SJCRH30 (cell line): ENCODE data around the gene HPGDS. TPM values are rescaled to one million over a fixed set of nuclear protein-coding genes. Genes with fewer than 3 reads are reported as not detected.
"Not testable (repeated sequence)": the region's sequence is repeated elsewhere in the genome, so short reads cannot be mapped to it uniquely, and the experiment has no call there.

Experiments used
- DNase-seq, 2 experiments: peaks; one replicate each; pipeline ENCODE4 v3.0.0-alpha.2; 2015 to 2020
- H3K27ac ChIP-seq: fragments of 250-450 bp; sonication (Bioruptor Pico); 2 replicates; pipeline ENCODE4 v1.5.1; 2020; ENCODE audit warnings: mild to moderate bottlenecking, moderate library complexity
- H3K27me3 ChIP-seq: fragments of 250-450 bp; sonication (Bioruptor Pico); 2 replicates; pipeline ENCODE4 v1.5.1; 2020; ENCODE audit warnings: mild to moderate bottlenecking, moderate library complexity
- H3K36me3 ChIP-seq: fragments of 250-450 bp; sonication (Bioruptor Pico); 2 replicates; pipeline ENCODE4 v1.5.1; 2020; ENCODE audit warnings: mild to moderate bottlenecking, moderate library complexity
- H3K4me1 ChIP-seq: fragments of 250-450 bp; sonication (Bioruptor Pico); 2 replicates; pipeline ENCODE4 v1.5.1; 2020; ENCODE audit warnings: mild to moderate bottlenecking, moderate library complexity
- H3K4me3 ChIP-seq: fragments of 250-450 bp; sonication (Bioruptor Pico); 2 replicates; pipeline ENCODE4 v1.5.1; 2020; ENCODE audit warnings: mild to moderate bottlenecking, moderate library complexity
- H3K9me3 ChIP-seq: fragments of 250-450 bp; sonication (Bioruptor Pico); replicated peaks from 2 replicates; pipeline ENCODE4 v1.5.1; 2020; ENCODE audit warnings: mild to moderate bottlenecking, moderate library complexity
- total RNA-seq: library from RNA; depleted of rRNA; stranded (reverse); fragments of >200 nt; shearing (Covaris generic); gene quantifications from 2 replicates; pipeline ENCODE4 v1.2.3, GENCODE V29; 2014

Gene HPGDS
- total RNA-seq, 1 experiment from 2014 or later: not detected

DNA sequence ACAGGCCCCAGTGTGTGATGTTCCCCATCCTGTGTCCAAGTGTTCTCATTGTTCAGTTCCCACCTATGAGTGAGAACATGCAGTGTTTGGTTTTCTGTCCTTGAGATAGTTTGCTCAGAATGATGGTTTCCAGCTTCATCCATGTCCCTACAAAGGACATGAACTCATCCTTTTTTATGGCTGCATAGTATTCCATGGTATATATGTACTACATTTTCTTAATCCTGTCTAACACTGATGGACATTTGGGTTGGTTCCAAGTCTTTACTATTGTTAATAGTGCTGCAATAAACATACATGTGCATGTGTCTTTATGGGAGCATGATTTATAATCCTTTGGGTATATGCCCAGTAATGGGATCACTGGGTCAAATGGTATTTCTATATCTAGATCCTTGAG, 22.7 kb downstream of the HPGDS start:
- not testable (repeated sequence) for H3K27ac ChIP-seq, H3K4me3 ChIP-seq, H3K36me3 ChIP-seq, H3K4me1 ChIP-seq, DNase-seq, H3K27me3 ChIP-seq
- H3K9me3 ChIP-seq: peaks cover 13% of the 10 kb centered on the region

DNA sequence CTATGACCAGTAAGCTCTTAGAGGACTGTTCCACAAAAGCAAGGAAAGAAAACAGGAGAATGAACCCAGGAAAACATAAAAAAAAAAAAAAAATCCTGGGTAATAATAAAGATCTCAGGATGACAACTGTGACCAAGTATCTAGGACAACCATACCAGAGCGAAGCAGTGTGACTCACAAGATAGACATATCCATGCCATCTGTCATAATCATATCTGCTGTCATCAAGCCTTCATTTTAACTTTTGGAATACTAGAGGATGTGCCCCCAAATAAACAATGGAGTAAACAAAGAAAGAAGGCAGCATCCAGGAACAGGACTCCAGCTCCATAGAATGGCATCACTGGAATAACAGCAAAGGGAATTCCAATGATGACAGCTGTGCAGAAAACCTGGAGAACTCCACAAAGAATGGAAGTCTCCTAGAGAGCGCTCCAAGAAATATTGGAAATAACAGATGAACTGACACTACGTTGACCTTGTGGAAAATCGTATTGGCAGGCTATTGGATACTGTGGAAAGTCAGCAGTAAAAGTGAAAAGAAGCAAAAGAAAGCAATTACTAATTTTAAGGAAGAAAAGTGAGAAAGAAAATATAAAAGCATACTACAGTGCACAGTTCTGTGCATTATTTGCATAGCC, 35.3 kb downstream of the HPGDS start:
- DNase-seq: peak; percentile 7 to 43
- Histone ChIP-seq H3K36me3 (no peaks in the 10 kb centered on the region), H3K4me3 (no peak overlapping the region), H3K27me3 (no peaks in the 10 kb centered on the region), H3K4me1 (peaks cover 36% of the 10 kb centered on the region), H3K27ac (no peak overlapping the region; the same call in 1 of the 2 replicates), H3K9me3 (no peaks in the 10 kb centered on the region)

DNA sequence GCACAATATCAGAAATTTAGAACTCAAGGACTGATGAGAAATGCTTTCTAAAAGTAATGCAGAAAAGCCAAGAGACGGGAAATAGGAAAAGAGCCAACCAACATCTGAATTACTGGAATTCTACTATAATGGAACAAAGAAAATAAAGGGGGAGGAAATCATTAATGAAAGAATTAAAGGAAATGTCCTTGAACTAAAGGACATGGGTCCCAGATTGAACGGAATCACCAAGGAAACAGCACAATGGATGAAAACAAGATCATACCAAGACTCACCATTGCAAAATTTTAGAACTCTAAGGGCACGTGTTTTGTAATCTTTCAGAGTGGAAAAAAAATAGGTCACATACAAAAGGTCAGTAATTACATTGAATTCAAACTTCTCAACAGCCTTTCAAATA, 35.9 kb downstream of the HPGDS start:
- Histone ChIP-seq H3K27ac (no peak overlapping the region), H3K4me3 (no peak overlapping the region), H3K36me3 (no peaks in the 10 kb centered on the region), H3K27me3 (no peaks in the 10 kb centered on the region), H3K4me1 (peaks cover 36% of the 10 kb centered on the region), H3K9me3 (no peaks in the 10 kb centered on the region)
- DNase-seq: no peak

DNA sequence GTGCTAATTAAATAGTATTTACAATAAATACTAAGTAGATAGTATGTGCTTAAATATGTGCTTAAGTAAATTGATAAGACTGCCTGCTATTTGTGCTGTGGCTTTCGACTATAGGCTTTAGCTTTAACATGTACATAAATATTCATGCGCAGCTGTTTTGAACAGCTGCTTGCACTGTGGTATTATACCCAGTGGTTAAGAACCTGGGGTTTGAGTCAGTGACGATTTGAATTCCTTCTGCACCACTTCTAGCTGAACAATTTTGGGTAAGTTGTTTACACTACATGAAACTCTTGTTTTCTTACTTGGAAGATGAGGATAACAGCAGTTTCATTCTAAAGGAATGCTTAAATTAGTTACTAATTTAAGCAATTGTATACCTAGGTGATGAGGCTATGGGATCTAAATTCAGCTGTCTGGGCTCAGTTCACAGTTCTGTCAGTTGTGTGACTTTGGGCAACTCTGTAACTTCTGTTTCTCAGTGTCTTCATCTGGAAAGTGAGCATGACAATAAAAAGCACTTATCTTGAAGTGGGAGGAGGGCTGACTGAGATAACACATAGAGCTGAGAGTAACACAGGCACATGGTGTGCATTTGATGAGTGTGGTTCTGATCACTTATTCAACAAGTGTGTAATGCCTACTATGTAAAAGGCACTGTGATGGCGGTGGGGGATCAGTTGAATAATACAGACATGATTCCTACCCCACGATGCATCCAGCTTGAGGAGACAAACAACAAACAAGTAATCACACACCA, 37.0 kb downstream of the HPGDS start:
- peak; percentile 68 to 87 for DNase-seq
- Histone ChIP-seq H3K27me3 (no peaks in the 10 kb centered on the region), H3K4me3 (no peak overlapping the region), H3K27ac (peak overlapping the region; percentile 6), H3K36me3 (no peaks in the 10 kb centered on the region), H3K9me3 (no peaks in the 10 kb centered on the region), H3K4me1 (peaks cover 36% of the 10 kb centered on the region)

DNA sequence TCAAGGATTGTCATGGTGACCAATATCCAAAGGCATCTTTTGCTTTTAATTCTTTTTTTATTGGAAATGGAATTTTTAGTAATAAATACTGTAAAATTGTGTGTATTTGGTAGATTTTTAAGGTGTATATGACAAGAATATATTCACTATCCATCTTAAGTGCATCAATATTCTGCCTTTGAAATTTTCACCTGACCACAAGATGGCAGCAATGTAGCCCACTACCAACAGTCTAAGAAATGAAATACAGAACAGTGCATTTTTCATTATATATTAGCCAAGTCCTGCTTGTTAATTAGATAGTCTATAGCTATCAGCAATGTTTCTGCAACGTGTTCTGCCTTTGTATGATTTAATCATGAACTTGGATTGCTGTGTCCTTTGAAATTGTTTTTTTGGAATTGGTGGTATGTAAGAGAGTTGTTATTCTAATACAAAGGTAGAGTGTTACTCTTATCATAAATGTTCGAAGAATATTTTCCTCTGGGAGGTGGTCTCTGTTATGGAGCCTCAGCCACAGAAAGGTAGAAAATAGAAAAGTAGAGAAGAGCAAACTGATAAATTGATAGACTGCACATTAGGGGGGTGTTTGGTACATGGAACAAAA, 38.2 kb downstream of the HPGDS start:
- no peak overlapping the region for H3K4me3 ChIP-seq
- DNase-seq: peak; percentile 15 to 66

DNA sequence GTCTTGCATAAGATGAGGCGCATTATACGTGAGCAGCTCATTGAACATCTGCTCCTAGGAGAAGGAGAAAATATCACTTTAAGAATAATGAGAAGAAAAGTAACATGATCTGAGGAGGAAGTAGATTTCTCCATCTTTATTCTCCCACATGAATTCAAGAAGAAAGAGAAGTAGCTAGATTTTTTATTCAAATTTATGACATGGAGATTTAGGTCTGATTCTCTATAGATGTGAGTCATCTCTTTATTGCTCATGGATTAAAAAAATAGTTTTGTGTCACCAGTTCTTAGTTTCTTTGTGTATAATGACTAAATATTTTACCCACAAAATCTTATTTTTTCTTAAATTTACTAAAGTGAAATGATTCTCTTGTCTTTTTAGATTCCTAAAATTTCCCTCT, 40.4 kb downstream of the HPGDS start:
- H3K27ac ChIP-seq: no peak overlapping the region
- no peak overlapping the region for H3K4me3 ChIP-seq
- DNase-seq: no peak
- H3K27me3 ChIP-seq: no peaks in the 10 kb centered on the region
- no peaks in the 10 kb centered on the region for H3K9me3 ChIP-seq
- peaks cover 26% of the 10 kb centered on the region for H3K4me1 ChIP-seq
- no peaks in the 10 kb centered on the region for H3K36me3 ChIP-seq

More for the DNA sequence above, 38.2 kb downstream of the HPGDS start:
- H3K27me3 ChIP-seq: no peaks in the 10 kb centered on the region
- H3K36me3 ChIP-seq: no peaks in the 10 kb centered on the region
- H3K27ac ChIP-seq: no peak overlapping the region
- peaks cover 36% of the 10 kb centered on the region for H3K4me1 ChIP-seq
- no peaks in the 10 kb centered on the region for H3K9me3 ChIP-seq

DNA sequence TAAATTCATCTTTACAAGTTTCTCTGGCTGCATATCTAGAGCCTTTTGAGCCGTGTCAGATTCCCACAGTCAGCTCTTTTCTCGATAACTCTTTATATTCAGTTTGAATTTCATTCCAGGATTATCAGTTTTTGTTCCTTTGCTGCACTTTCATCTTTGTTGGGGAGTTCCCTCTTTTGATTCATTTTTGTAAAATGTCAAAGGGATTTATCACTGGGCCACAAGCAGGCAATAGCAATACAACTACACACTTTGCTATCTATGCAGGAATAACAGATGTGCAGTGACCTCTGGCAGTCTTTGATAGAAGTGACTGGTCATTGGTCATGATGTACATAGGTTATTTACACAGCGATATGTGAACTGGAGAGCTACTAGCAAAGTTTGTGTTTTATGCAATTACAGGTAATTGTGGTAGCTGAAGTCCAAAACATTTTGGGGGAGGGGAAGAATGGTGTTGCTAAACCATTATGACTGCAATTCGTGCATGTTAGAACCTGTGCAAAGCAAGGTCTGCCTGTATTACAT, 43.8 kb downstream of the HPGDS start:
- Histone ChIP-seq H3K4me3 (no peak overlapping the region), H3K9me3 (no peaks in the 10 kb centered on the region)
- DNase-seq: no peak

DNA sequence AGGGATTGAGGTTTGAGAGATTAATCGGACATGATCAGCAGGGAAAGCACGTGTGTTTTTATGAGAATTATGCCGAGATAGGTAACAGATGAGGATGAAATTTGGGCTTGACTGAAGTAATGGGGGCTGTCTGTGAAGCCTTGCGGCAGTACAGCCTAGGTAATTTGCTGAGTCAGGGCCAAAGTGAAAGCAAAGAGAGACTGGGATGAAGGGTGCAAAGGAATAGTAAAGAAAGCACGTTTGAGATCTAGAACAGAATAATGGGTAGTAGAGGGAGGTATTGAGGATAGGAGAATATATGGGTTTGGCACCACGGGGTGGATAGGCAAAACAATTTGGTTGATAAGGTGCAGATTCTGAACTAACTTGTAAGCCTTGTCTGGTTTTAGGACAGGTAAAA, 47.2 kb downstream of the HPGDS start:
- not testable (repeated sequence) for H3K36me3 ChIP-seq, DNase-seq, H3K4me3 ChIP-seq, H3K9me3 ChIP-seq, H3K27me3 ChIP-seq, H3K4me1 ChIP-seq, H3K27ac ChIP-seq

More for the DNA sequence above, 43.8 kb downstream of the HPGDS start:
- H3K27ac ChIP-seq: no peak overlapping the region
- no peaks in the 10 kb centered on the region for H3K36me3 ChIP-seq
- H3K27me3 ChIP-seq: no peaks in the 10 kb centered on the region
- no peaks in the 10 kb centered on the region for H3K4me1 ChIP-seq

DNA sequence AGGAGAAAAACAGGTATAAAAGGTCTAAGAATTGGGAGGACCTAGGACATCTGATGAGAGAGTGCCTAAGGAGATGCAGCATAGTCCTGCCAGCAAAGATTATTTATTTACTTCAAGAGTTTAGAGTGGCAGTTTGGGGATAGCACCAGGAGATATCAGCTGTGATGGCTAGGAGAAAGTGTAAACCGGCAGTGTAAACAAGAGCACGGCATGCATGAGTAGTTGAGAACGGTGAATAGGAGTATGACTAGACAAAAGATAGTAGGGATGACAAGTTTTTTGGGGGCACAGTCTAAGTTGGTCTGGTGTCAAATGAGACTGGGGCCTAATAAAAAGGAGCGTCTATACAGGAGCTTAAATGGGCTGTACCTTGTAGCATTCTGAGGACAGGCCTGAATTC, 48.7 kb downstream of the HPGDS start:
- H3K27ac ChIP-seq, DNase-seq, H3K9me3 ChIP-seq, H3K4me3 ChIP-seq, H3K4me1 ChIP-seq, H3K27me3 ChIP-seq: not testable (repeated sequence)
- H3K36me3 ChIP-seq: peaks cover 19% of the 10 kb centered on the region

DNA sequence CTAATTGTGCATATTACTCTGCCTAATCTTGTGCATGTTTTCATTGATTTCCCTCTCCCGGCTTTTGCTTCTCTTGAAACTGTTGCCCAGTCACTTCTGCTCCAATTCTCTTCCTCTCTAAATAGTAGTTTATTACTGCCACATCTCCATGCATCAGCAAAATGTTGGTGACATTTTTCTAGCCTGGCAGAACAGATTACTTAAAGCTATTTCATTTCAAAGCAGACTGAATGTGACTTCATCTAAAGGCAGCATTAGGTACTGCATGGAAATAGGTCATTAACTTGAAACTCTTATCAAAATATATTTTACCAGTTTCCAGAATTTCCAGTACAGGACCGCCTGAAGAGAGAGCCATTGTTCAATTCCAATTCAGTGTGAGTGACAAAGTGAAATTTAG, 52.4 kb downstream of the HPGDS start:
- no peak overlapping the region for H3K27ac ChIP-seq
- no peaks in the 10 kb centered on the region for H3K27me3 ChIP-seq
- no peaks in the 10 kb centered on the region for H3K9me3 ChIP-seq
- H3K36me3 ChIP-seq: peaks cover 41% of the 10 kb centered on the region
- DNase-seq: no peak
- no peaks in the 10 kb centered on the region for H3K4me1 ChIP-seq
- H3K4me3 ChIP-seq: no peak overlapping the region

DNA sequence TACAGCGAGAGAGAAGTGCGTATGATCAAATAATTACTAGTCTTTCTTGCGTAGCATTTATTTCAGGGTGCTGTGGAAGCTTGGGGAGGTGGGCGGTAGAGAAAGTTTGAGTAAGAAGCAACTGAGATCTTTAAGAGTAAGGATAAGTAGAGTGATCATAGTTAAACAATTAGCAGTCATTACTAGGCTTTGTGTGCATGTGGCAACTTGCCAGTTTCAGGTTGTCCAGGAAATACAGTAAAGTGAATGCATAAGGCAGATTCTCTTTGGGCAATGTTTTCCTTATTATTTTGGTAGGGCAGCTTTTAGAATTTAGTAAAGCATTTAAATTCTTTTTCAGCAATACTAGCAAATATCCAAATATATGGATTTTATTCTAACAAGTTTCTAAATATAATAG, 57.0 kb downstream of the HPGDS start:
- Histone ChIP-seq H3K9me3 (no peaks in the 10 kb centered on the region), H3K27ac (no peak overlapping the region), H3K4me3 (no peak overlapping the region), H3K27me3 (no peaks in the 10 kb centered on the region), H3K4me1 (no peaks in the 10 kb centered on the region), H3K36me3 (peaks cover 70% of the 10 kb centered on the region)
- DNase-seq: no peak

DNA sequence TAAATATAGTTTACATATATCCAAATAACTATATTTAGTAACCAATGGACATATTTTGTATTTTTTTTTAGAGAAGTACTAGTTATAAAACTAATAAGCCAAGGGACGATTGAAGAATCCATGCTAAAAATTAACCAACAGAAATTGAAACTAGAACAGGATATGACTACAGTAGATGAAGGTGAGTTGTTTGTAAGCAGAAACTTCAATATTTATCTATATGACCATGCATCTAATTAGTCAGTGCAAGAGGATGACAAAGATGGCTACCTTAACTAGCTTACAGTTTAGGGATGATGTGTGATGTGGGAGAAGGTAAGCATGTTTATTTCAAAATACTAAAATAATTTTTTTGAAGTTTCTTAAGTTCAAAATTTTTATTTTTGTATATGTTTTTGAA, 57.7 kb downstream of the HPGDS start:
- no peak overlapping the region for H3K4me3 ChIP-seq
- H3K27me3 ChIP-seq: no peaks in the 10 kb centered on the region
- H3K4me1 ChIP-seq: no peaks in the 10 kb centered on the region
- no peaks in the 10 kb centered on the region for H3K9me3 ChIP-seq
- no peak overlapping the region for H3K27ac ChIP-seq
- no peak for DNase-seq
- peaks cover 73% of the 10 kb centered on the region for H3K36me3 ChIP-seq

DNA sequence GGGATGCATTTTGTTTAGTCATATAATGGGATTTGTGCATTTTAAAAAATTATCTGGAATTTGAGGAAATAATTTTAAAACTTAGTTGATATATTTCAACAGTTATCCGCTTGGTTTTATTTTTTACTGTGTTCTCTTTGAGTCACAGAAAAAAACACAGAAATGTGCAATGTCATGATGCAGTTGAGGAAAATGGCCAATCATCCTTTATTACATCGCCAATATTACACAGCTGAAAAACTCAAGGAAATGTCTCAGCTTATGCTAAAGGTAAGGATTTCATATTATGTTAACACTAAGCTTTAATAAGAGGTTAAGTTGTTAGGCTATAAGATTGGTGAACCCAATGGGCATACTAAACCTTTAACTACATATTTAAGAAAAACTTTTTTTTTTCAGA, 63.9 kb downstream of the HPGDS start:
- H3K4me1 ChIP-seq: no peaks in the 10 kb centered on the region
- H3K27ac ChIP-seq: no peak overlapping the region
- H3K36me3 ChIP-seq: peaks cover 85% of the 10 kb centered on the region
- no peaks in the 10 kb centered on the region for H3K9me3 ChIP-seq
- H3K4me3 ChIP-seq: no peak overlapping the region
- no peak for DNase-seq
- H3K27me3 ChIP-seq: no peaks in the 10 kb centered on the region

DNA sequence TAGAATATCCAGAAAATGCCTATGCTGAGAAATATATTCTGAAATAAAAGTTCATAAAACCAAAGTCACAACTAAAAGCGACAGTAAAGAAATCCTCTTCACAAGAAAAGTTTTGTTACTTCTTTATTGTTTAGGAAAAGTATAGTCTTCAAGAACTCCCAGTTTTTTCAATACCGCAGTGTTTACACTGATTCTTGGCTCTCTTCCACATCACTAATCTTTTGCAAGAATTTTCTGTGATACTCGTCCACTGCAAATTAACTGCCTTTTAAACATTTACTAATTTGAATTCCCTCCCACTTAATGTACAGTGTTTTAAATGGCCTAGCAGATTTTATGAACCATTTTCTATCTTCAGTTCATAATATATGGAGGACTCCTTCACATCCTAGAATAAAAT, 65.1 kb downstream of the HPGDS start:
- H3K36me3 ChIP-seq: peaks cover 80% of the 10 kb centered on the region
- no peaks in the 10 kb centered on the region for H3K4me1 ChIP-seq
- H3K4me3 ChIP-seq: no peak overlapping the region
- no peaks in the 10 kb centered on the region for H3K27me3 ChIP-seq
- no peak overlapping the region for H3K27ac ChIP-seq
- H3K9me3 ChIP-seq: no peaks in the 10 kb centered on the region
- no peak for DNase-seq

DNA sequence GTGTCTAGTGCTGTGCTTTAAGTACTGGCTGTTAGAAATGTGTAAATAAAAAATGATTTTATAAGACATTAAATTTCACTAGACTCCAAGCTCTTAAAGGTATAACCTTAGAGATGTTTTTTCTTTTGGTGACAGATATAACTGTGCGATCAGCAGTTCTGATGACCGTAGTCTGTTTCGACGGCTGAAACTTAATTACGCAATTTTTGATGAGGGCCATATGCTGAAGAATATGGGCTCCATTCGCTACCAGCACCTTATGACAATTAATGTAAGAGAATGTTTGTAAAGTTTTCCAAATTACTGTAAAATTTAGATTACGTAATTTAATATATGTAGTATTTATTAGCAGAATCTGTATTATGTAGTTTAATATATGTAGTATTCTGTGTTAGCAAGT, 66.4 kb downstream of the HPGDS start:
- Histone ChIP-seq H3K9me3 (no peaks in the 10 kb centered on the region), H3K4me3 (no peak overlapping the region), H3K4me1 (no peaks in the 10 kb centered on the region), H3K27me3 (no peaks in the 10 kb centered on the region), H3K27ac (no peak overlapping the region), H3K36me3 (peaks cover 75% of the 10 kb centered on the region)
- no peak for DNase-seq
